ENCODE data around the gene PNPLA3.

The PNPLA3 gene

GRCh38 chr22:43944670-43945430 is 21.2 kb downstream of the PNPLA3 start:
- Histone ChIP-seq H3K9me3 (no peaks in the 10 kb centered on the region), H3K36me3 (no peaks in the 10 kb centered on the region), H3K27ac (no peak overlapping the region), H3K4me3 (ENCODE audit: low read depth in 1 of 2, low read length in 1 of 2) (no peak overlapping the region), H3K4me1 (ENCODE audit: control insufficient read depth in 1 of 2, insufficient read depth in 1 of 2, low read depth in 1 of 2, low read length in 1 of 2) (no peaks in the 10 kb centered on the region), H3K27me3 (peaks cover 7% of the 10 kb centered on the region)
- no peak for TF ChIP-seq CTCF (IDR thresholded peaks at IDR 0.05)

GRCh38 chr22:43945632-43946383 is 22.2 kb downstream of the PNPLA3 start:
- Histone ChIP-seq H3K9me3 (no peaks in the 10 kb centered on the region), H3K36me3 (no peaks in the 10 kb centered on the region), H3K4me1 (ENCODE audit: control insufficient read depth in 1 of 2, insufficient read depth in 1 of 2, low read depth in 1 of 2, low read length in 1 of 2) (no peaks in the 10 kb centered on the region), H3K4me3 (ENCODE audit: low read depth in 1 of 2, low read length in 1 of 2) (no peak overlapping the region), H3K27me3 (peaks cover 7% of the 10 kb centered on the region), H3K27ac (no peak overlapping the region)
- no peak for TF ChIP-seq CTCF (IDR thresholded peaks at IDR 0.05)

GRCh38 chr22:43946384-43946667 is 22.7 kb downstream of the PNPLA3 start:
- no peaks in the 10 kb centered on the region for H3K4me1 ChIP-seq (ENCODE audit: control insufficient read depth in 1 of 2, insufficient read depth in 1 of 2, low read depth in 1 of 2, low read length in 1 of 2)
- TF ChIP-seq CTCF (IDR thresholded peaks at IDR 0.05): no peak
- H3K27ac ChIP-seq: no peak overlapping the region
- no peak overlapping the region for H3K4me3 ChIP-seq (ENCODE audit: low read depth in 1 of 2, low read length in 1 of 2)
- H3K9me3 ChIP-seq: no peaks in the 10 kb centered on the region
- peaks cover 7% of the 10 kb centered on the region for H3K27me3 ChIP-seq
- H3K36me3 ChIP-seq: no peaks in the 10 kb centered on the region

GRCh38 chr22:43948836-43949406 is 25.3 kb downstream of the PNPLA3 start:
- H3K27ac ChIP-seq: no peak overlapping the region
- H3K36me3 ChIP-seq: no peaks in the 10 kb centered on the region
- no peak overlapping the region for H3K4me3 ChIP-seq (ENCODE audit: low read depth in 1 of 2, low read length in 1 of 2)
- TF ChIP-seq CTCF (IDR thresholded peaks at IDR 0.05): no peak
- H3K4me1 ChIP-seq (ENCODE audit: control insufficient read depth in 1 of 2, insufficient read depth in 1 of 2, low read depth in 1 of 2, low read length in 1 of 2): no peaks in the 10 kb centered on the region
- peaks cover 17% of the 10 kb centered on the region for H3K27me3 ChIP-seq
- no peaks in the 10 kb centered on the region for H3K9me3 ChIP-seq

- peaks cover 18% of the 10 kb centered on the region in 2 experiments for H3K4me1 ChIP-seq (ENCODE audit: control insufficient read depth in 1 of 2, insufficient read depth in 1 of 2, low read depth in 1 of 2, low read length in 1 of 2)
- no peak for TF ChIP-seq CTCF (IDR thresholded peaks at IDR 0.05)
- no peak overlapping the region for H3K27ac ChIP-seq
- no peak overlapping the region for H3K4me3 ChIP-seq (ENCODE audit: low read depth in 1 of 2, low read length in 1 of 2)
- no peaks in the 10 kb centered on the region for H3K9me3 ChIP-seq
- H3K27me3 ChIP-seq: peaks cover 17% of the 10 kb centered on the region
- H3K36me3 ChIP-seq: no peaks in the 10 kb centered on the region
Measured at GRCh38 chr22:43951391-43951790, 27.8 kb downstream of the PNPLA3 start.
